Esophagus squamous epithelium (tissue), 4 donors: Measurements from ENCODE around the gene PI4KB.

ENCODE experiments used
- POLR2A ChIP-seq, 4 donors: fragments of 450-650 bp; IDR thresholded peaks; one replicate each; pipeline ENCODE4 v1.6.1; 2017; ENCODE audit warnings: antibody characterized with exemption in 4 of 4, mild to moderate bottlenecking in 4 of 4, moderate library complexity in 3 of 4
- TF ChIP-seq, protein P1 (sequence below), 6 experiments: fragments of 450-650 bp in 4 of 6; fragments of 200-600 bp in 2 of 6; sonication (generic) in 2 of 6; IDR thresholded peaks; one replicate each; pipeline ENCODE4 v1.5.1; 2016 to 2019; ENCODE audit warnings: antibody characterized with exemption in 6 of 6, mild to moderate bottlenecking in 4 of 6, moderate library complexity in 4 of 6

DNA sequence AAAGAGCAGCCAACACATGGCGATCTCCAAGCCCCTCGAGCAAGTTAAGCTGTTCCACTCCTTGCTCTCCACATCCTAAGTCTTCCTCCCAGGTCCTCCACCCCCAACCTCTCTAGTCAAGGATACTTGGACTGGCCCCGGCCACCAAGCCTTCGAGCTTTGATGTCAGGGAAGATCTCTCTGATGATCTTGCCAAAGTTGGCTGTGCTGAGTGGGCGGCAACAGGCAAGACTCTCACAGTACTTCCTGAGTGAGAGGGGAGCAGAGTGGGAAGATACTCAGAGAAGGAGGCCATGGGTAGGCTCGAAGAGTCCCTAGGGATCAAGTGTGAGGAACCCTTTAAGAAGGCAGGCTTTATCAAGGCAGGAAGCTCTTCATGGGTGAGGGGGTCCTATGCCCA, 17.1 kb upstream of the PI4KB start:
- TF ChIP-seq, protein P1, sequence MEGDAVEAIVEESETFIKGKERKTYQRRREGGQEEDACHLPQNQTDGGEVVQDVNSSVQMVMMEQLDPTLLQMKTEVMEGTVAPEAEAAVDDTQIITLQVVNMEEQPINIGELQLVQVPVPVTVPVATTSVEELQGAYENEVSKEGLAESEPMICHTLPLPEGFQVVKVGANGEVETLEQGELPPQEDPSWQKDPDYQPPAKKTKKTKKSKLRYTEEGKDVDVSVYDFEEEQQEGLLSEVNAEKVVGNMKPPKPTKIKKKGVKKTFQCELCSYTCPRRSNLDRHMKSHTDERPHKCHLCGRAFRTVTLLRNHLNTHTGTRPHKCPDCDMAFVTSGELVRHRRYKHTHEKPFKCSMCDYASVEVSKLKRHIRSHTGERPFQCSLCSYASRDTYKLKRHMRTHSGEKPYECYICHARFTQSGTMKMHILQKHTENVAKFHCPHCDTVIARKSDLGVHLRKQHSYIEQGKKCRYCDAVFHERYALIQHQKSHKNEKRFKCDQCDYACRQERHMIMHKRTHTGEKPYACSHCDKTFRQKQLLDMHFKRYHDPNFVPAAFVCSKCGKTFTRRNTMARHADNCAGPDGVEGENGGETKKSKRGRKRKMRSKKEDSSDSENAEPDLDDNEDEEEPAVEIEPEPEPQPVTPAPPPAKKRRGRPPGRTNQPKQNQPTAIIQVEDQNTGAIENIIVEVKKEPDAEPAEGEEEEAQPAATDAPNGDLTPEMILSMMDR (IDR thresholded peaks at IDR 0.05): no peak
- TF ChIP-seq POLR2A (IDR thresholded peaks at IDR 0.05): no peak
